Fibroblast of lung (primary cell): Measurements from ENCODE around the gene GPR150. TPM values are rescaled to one million over a fixed set of nuclear protein-coding genes. Genes with fewer than 3 reads are reported as not detected.
A peak's percentile ranks its signal among the peaks of the same experiment; 100 is the strongest.
"Not testable (repeated sequence)": the region's sequence is repeated elsewhere in the genome, so short reads cannot be mapped to it uniquely, and the experiment has no call there.

Source experiments
- DNase-seq, 2 donors: peaks; one replicate each; pipeline versions ENCODE4 v3.0.0 to v3.0.0-alpha.2; 2010; ENCODE audit warnings: low read depth in 2 of 2
- H2AFZ ChIP-seq: 2 replicates; pipeline ENCODE4 v1.5.1; 2012; ENCODE audit warnings: low read length, control low read depth, inconsistent platforms
- H3K27ac ChIP-seq: 2 replicates; pipeline ENCODE4 v1.5.1; 2011; ENCODE audit warnings: low read length, control low read depth; ENCODE audit not compliant: insufficient read depth
- H3K27me3 ChIP-seq: 2 replicates; pipeline ENCODE4 v1.5.1; 2011; ENCODE audit warnings: mild to moderate bottlenecking, low read length; ENCODE audit not compliant: control insufficient read depth, insufficient read depth
- H3K36me3 ChIP-seq: 2 replicates; pipeline ENCODE4 v1.5.1; 2011; ENCODE audit warnings: low read length; ENCODE audit not compliant: control insufficient read depth, insufficient read depth
- H3K4me1 ChIP-seq: 2 replicates; pipeline ENCODE4 v1.5.1; 2011; ENCODE audit warnings: low read length; ENCODE audit not compliant: control insufficient read depth, insufficient read depth; ENCODE audit errors: extremely low read depth
- H3K4me2 ChIP-seq: 2 replicates; pipeline ENCODE4 v1.5.1; 2011; ENCODE audit warnings: low read length, control low read depth; ENCODE audit not compliant: insufficient read depth; ENCODE audit errors: extremely low read depth
- H3K4me3 ChIP-seq, 4 experiments: fragments of 200-600 bp in 1 of 4; sonication (generic) in 1 of 4; replicated peaks in 1 of 4; 2 replicates each; pipeline ENCODE4 v1.5.1; 2011 to 2016; ENCODE audit warnings: low read length in 4 of 4, low read depth in 3 of 4, mild to moderate bottlenecking in 3 of 4, control low read depth in 2 of 4, inconsistent platforms in 1 of 4, mixed read lengths in 1 of 4; ENCODE audit not compliant: insufficient read depth in 1 of 4; ENCODE audit errors: control extremely low read depth in 1 of 4
- H3K79me2 ChIP-seq: 2 replicates; pipeline ENCODE4 v1.5.1; 2012; ENCODE audit warnings: mild to moderate bottlenecking, low read length, inconsistent platforms; ENCODE audit not compliant: control insufficient read depth, insufficient read depth
- H3K9ac ChIP-seq: 2 replicates; pipeline ENCODE4 v1.5.1; 2011; ENCODE audit warnings: mild to moderate bottlenecking, low read length, control low read depth; ENCODE audit not compliant: insufficient read depth
- H3K9me3 ChIP-seq: 2 replicates; pipeline ENCODE4 v1.5.1; 2012; ENCODE audit warnings: low read depth, low read length; ENCODE audit not compliant: control insufficient read depth, insufficient read depth
- H4K20me1 ChIP-seq: 2 replicates; pipeline ENCODE4 v1.5.1; 2011; ENCODE audit warnings: low read length; ENCODE audit not compliant: control insufficient read depth, insufficient read depth; ENCODE audit errors: extremely low read depth
- EZH2 ChIP-seq: IDR thresholded peaks from 2 replicates; pipeline ENCODE4 v1.5.1; 2012; ENCODE audit warnings: low read length, control low read depth, mild to moderate bottlenecking; ENCODE audit errors: missing control alignments
- polyA plus RNA-seq, 2 donors: library from polyadenylated mRNA; depleted of rRNA in 1 of 2; stranded (reverse) in 1 of 2; unstranded in 1 of 2; fragments of >200 nt; gene quantifications; 2 replicates each; pipeline ENCODE4 v1.2.1, GENCODE V29; 2011 to 2012; ENCODE audit warnings: missing spikeins in 1 of 2
- total RNA-seq: library from RNA; depleted of rRNA; stranded (reverse); fragments of >200 nt; gene quantifications from 2 replicates; pipeline ENCODE4 v1.2.1, GENCODE V29; 2014
- TF ChIP-seq, protein P1 (sequence below), 2 donors: IDR thresholded peaks in 1 of 2; conservative IDR thresholded peaks in 1 of 2; 1 replicate in 1 of 2; 2 replicates in 1 of 2; pipeline ENCODE4 v1.5.1; 2011 to 2012; ENCODE audit warnings: low read length in 2 of 2, control low read depth in 1 of 2, inconsistent platforms in 1 of 2, low read depth in 1 of 2, mild to moderate bottlenecking in 1 of 2

The GPR150 gene
- total and polyA plus RNA-seq, 2 donors (not counting 1 experiment from before 2014, with no cell fraction given), result 0.33 to 0.43 TPM

DNA sequence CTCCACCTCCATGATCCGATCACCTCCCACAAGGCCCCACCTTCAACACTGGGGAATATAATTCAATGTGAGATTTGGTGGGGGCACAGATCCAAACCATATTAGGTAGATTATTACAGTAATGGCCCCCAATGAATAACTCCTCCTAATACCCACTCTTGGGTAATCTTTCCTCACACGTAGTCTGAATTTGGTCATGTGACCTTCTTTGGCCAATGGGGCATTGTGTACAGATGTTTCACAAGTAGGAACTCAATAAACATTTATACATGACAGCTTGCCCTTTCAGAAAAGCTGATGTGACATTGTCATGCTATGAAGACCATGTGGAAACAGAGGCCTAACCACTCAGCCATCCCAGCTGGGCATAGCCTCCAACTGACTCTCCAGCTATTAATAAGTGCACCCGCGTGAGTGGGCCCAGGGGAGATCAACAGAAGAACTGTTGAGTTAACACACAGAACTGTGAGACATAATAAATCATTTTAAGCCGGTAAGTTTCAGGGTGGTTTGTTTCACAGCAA lies 10.6 kb downstream of the GPR150 start:
- Histone ChIP-seq H3K27me3 (no peaks in the 10 kb centered on the region), H3K4me3 (no peak overlapping the region), H3K27ac (no peak overlapping the region), H3K36me3 (no peaks in the 10 kb centered on the region), H3K4me1 (peaks cover 11% of the 10 kb centered on the region), H3K79me2 (no peaks in the 10 kb centered on the region), H2AFZ (no peak overlapping the region), H3K4me2 (no peak overlapping the region), H3K9me3 (no peaks in the 10 kb centered on the region), H3K9ac (no peak overlapping the region), H4K20me1 (no peaks in the 10 kb centered on the region)
- DNase-seq, result no peak
- TF ChIP-seq, protein P1, sequence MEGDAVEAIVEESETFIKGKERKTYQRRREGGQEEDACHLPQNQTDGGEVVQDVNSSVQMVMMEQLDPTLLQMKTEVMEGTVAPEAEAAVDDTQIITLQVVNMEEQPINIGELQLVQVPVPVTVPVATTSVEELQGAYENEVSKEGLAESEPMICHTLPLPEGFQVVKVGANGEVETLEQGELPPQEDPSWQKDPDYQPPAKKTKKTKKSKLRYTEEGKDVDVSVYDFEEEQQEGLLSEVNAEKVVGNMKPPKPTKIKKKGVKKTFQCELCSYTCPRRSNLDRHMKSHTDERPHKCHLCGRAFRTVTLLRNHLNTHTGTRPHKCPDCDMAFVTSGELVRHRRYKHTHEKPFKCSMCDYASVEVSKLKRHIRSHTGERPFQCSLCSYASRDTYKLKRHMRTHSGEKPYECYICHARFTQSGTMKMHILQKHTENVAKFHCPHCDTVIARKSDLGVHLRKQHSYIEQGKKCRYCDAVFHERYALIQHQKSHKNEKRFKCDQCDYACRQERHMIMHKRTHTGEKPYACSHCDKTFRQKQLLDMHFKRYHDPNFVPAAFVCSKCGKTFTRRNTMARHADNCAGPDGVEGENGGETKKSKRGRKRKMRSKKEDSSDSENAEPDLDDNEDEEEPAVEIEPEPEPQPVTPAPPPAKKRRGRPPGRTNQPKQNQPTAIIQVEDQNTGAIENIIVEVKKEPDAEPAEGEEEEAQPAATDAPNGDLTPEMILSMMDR (conservative IDR thresholded peaks at IDR 0.05 in 1 of 2, IDR thresholded peaks at IDR 0.05 in 1 of 2; ENCODE audit: low read depth in 1 of 2, low read length in 2 of 2), result no peak
- no peak for TF ChIP-seq EZH2

DNA sequence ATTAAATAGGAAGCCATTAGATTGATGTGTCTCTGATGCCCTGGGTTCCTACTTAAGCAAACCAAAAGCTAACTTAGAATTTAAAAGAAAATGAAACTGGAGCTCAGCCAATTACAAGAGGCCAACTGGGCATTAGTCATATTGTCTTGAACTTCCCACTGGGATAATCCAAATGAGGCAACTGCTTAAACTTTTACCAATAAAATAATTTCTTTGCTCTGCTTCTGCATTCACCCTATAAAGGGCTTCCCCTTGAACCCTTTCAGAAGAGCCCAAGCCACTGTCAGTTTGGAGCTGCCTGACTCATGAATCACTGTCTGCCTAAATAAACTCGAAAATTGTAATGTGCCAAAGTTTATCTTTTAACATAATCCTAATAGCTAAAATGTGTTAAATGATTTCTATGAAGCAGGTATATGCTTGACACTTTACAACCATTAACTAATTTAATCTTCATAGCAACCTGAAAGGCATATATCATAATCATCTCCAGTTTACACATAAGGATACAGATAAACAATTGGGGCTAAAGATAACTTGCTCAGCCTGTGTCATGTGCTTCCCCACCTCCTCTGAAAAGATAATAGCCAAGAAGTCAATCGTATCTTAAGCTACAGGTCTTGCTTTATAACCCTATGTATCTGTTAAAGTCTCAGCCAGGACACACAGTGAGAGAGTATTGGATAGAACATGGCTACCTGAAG lies 11.5 kb downstream of the GPR150 start:
- Histone ChIP-seq H3K9ac (no peak overlapping the region), H2AFZ (no peak overlapping the region), H4K20me1 (no peaks in the 10 kb centered on the region), H3K79me2 (no peaks in the 10 kb centered on the region), H3K4me1 (peaks cover 11% of the 10 kb centered on the region), H3K9me3 (no peaks in the 10 kb centered on the region), H3K4me2 (no peak overlapping the region), H3K4me3 (no peak overlapping the region), H3K27me3 (no peaks in the 10 kb centered on the region), H3K36me3 (no peaks in the 10 kb centered on the region), H3K27ac (no peak overlapping the region)
- peak; percentile 81 to 90 for DNase-seq
- TF ChIP-seq, protein P1 (conservative IDR thresholded peaks at IDR 0.05 in 1 of 2, IDR thresholded peaks at IDR 0.05 in 1 of 2; ENCODE audit: low read depth in 1 of 2, low read length in 2 of 2), result no peak
- TF ChIP-seq EZH2, result no peak

DNA sequence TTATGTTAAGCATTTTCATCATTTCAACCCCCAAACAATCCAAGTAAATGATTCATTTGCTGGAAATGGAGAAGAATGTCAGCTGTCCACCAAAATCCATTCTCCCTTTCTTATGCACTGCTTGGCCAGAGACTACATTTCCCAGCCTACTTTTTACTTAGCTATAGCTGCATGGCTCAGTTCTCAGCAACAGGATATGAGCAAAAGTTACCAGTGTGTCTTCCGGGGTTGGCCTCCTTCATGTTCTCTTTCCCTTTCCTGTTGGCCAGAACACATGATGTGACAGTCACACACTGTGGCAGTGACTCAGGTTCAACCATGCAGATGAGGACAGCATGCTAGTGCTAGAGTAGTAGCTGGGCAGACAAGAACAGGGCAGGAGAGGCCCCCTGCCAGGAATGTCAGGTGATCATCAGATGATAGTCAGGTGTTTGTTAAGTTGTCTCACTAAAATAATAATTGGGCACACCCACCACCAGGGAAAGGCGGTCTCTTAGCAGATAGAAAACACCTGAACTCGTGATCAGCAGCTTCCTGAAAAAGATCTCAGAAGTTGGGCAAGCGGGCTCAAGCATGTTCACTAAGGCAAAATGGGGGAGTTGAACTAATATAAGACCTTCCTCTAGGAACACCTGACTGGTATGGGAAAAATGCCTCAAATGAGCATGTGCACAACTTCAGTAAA lies 12.2 kb downstream of the GPR150 start:
- H3K9me3 ChIP-seq, result no peaks in the 10 kb centered on the region
- peaks cover 11% of the 10 kb centered on the region for H3K4me1 ChIP-seq
- TF ChIP-seq, protein P1 (conservative IDR thresholded peaks at IDR 0.05 in 1 of 2, IDR thresholded peaks at IDR 0.05 in 1 of 2; ENCODE audit: low read depth in 1 of 2, low read length in 2 of 2), result no peak
- TF ChIP-seq EZH2, result no peak
- no peaks in the 10 kb centered on the region for H3K36me3 ChIP-seq
- H4K20me1 ChIP-seq, result no peaks in the 10 kb centered on the region
- no peak overlapping the region for H3K9ac ChIP-seq
- no peaks in the 10 kb centered on the region for H3K79me2 ChIP-seq
- DNase-seq, result peak in 1 of 2 donors; percentile 45
- H3K27me3 ChIP-seq, result no peaks in the 10 kb centered on the region
- no peak overlapping the region for H3K4me3 ChIP-seq
- no peak overlapping the region for H3K4me2 ChIP-seq
- H3K27ac ChIP-seq, result no peak overlapping the region
- H2AFZ ChIP-seq, result peak overlapping the region; percentile 86

DNA sequence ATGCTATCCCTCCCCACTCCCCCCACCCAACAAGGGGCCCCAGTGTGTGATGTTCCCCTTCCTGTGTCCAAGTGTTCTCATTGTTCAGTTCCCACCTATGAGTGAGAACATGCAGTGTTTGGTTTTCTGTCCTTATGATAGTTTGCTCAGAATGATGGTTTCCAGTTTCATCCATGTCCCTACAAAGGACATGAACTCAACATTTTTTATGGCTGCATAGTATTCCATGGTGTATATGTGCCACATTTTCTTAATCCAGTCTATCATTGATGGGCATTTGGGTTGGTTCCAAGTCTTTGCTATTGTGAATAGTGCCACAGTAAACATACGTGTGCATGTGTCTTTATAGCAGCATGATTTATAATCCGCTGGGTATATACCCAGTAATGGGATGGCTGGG lies 13.1 kb downstream of the GPR150 start:
- not testable (repeated sequence) for H3K27me3 ChIP-seq, H3K36me3 ChIP-seq, H3K27ac ChIP-seq, H2AFZ ChIP-seq, H3K4me2 ChIP-seq, H3K9me3 ChIP-seq, H4K20me1 ChIP-seq, H3K4me3 ChIP-seq, H3K9ac ChIP-seq, H3K79me2 ChIP-seq, DNase-seq
- H3K4me1 ChIP-seq, result peaks cover 11% of the 10 kb centered on the region
